HCT116 (cell line): ENCODE measurements around the gene OPRL1. TPM values are rescaled to one million over a fixed set of nuclear protein-coding genes. Genes with fewer than 3 reads are reported as not detected.
A peak's percentile ranks its signal among the peaks of the same experiment; 100 is the strongest.

Source experiments
- ATAC-seq: fragments of 200-7000 bp; cut with Tn5 transposase; 2 replicates; pipeline ENCODE4 v1.9.1; 2020; ENCODE audit warnings: mild to moderate bottlenecking, moderate library complexity
- BruUV-seq: library from RNA; stranded (reverse); fragments of 400-500 nt; replicated peaks from 2 replicates; lab custom pipeline; 2021; lab: Mats Ljungman, UMichigan
- CTCF ChIA-PET: fragments of 300-600 bp; sonication (Branson Sonifier 250); formaldehyde crosslinking; loops from one replicate; lab custom pipeline; 2021; ENCODE audit warnings: antibody characterized with exemption; lab: Charles Lee
- POLR2A ChIA-PET: fragments of 300-600, 350-600 bp; sonication (Branson Sonifier 250); formaldehyde crosslinking; loops from one replicate; lab custom pipeline; 2021; ENCODE audit warnings: antibody characterized with exemption; lab: Charles Lee
- RAD21 ChIA-PET, 2 experiments: fragments of 300-600 bp; sonication (Branson Sonifier 250); formaldehyde crosslinking; loops; one replicate each; lab custom pipeline; 2023; ENCODE audit warnings: low total read pairs in 2 of 2; ENCODE audit not compliant: uncharacterized antibody in 2 of 2, unreplicated experiment in 2 of 2, low non-redundant PET in 1 of 2; lab: Charles Lee
- DNase-seq: peaks from one replicate; pipeline ENCODE4 v3.0.0-alpha.2; 2010; ENCODE audit warnings: low read depth, low spot score
- H2AFZ ChIP-seq: fragments of 200-600 bp; shearing (Covaris generic), sonication (generic); 2 replicates; pipeline ENCODE4 v1.6.1; 2017; ENCODE audit warnings: low read depth, mixed run types, mixed read lengths, antibody characterized with exemption, low read length; ENCODE audit not compliant: poor library complexity, severe bottlenecking
- H3K27ac ChIP-seq: 2 replicates; pipeline ENCODE4 v1.5.1; 2012; ENCODE audit warnings: low read depth, low read length
- H3K27me3 ChIP-seq: fragments of 200-600 bp; sonication (generic); 2 replicates; pipeline ENCODE4 v1.6.1; 2016; ENCODE audit warnings: mixed run types, low read length, mixed read lengths; ENCODE audit not compliant: insufficient read depth
- H3K36me3 ChIP-seq, 2 experiments: fragments of 200-500 bp in 1 of 2; fragments of 200-600 bp in 1 of 2; sonication (Bioruptor generic) in 1 of 2; sonication (generic) in 1 of 2; 2 replicates each; pipeline versions ENCODE4 v1.5.1 to v1.6.1; 2014 to 2016; ENCODE audit warnings: low read length in 2 of 2, inconsistent platforms in 1 of 2, mixed read lengths in 1 of 2, mixed run types in 1 of 2; ENCODE audit not compliant: insufficient read depth in 2 of 2, control insufficient read depth in 1 of 2
- H3K4me1 ChIP-seq, 2 experiments: fragments of 200-600 bp in 1 of 2; sonication (generic) in 1 of 2; 2 replicates each; pipeline versions ENCODE4 v1.5.1 to v1.6.1; 2012 to 2017; ENCODE audit warnings: low read length in 2 of 2, inconsistent platforms in 1 of 2, mild to moderate bottlenecking in 1 of 2, mixed read lengths in 1 of 2, mixed run types in 1 of 2, moderate library complexity in 1 of 2; ENCODE audit not compliant: insufficient read depth in 2 of 2, control insufficient read depth in 1 of 2
- H3K4me2 ChIP-seq: fragments of 200-600 bp; sonication (generic); 2 replicates; pipeline ENCODE4 v1.6.1; 2017; ENCODE audit warnings: mixed run types, low read length, mixed read lengths
- H3K4me3 ChIP-seq, 2 experiments: fragments of 200-600 bp in 1 of 2; sonication (generic) in 1 of 2; replicated peaks in 1 of 2; 2 replicates each; pipeline ENCODE4 v1.5.1; 2011 to 2016; ENCODE audit warnings: low read length in 2 of 2, control low read depth in 1 of 2, low read depth in 1 of 2, mild to moderate bottlenecking in 1 of 2, mixed read lengths in 1 of 2, mixed run types in 1 of 2
- H3K79me2 ChIP-seq: fragments of 200-600 bp; sonication (generic); 2 replicates; pipeline ENCODE4 v1.6.1; 2017; ENCODE audit warnings: mild to moderate bottlenecking, mixed run types, low read length, moderate library complexity, mixed read lengths; ENCODE audit not compliant: insufficient read depth
- H3K9ac ChIP-seq: fragments of 200-600 bp; sonication (generic); 2 replicates; pipeline ENCODE4 v1.6.1; 2016; ENCODE audit warnings: low read length, mixed read lengths
- H3K9me2 ChIP-seq: fragments of 200-600 bp; sonication (generic), shearing (Covaris generic); 2 replicates; pipeline ENCODE4 v1.6.1; 2017; ENCODE audit warnings: mixed run types, mild to moderate bottlenecking, moderate library complexity; ENCODE audit not compliant: insufficient read depth
- H3K9me3 ChIP-seq, 2 experiments: fragments of 200-500 bp in 1 of 2; fragments of 200-600 bp in 1 of 2; sonication (Bioruptor generic) in 1 of 2; sonication (generic) in 1 of 2; 2 replicates each; pipeline ENCODE4 v1.6.1; 2014 to 2017; ENCODE audit warnings: low read length in 2 of 2, mixed read lengths in 2 of 2, inconsistent platforms in 1 of 2, low read depth in 1 of 2, mild to moderate bottlenecking in 1 of 2, mixed run types in 1 of 2, moderate library complexity in 1 of 2; ENCODE audit not compliant: control insufficient read depth in 1 of 2, insufficient read depth in 1 of 2
- H4K20me1 ChIP-seq: fragments of 200-600 bp; sonication (generic), shearing (Covaris generic); 2 replicates; pipeline ENCODE4 v1.6.1; 2017; ENCODE audit warnings: mixed run types, mild to moderate bottlenecking, moderate library complexity; ENCODE audit not compliant: insufficient read depth
- CBX3 ChIP-seq: IDR thresholded peaks from 2 replicates; pipeline ENCODE4 v1.6.1; 2012; ENCODE audit warnings: low read depth
- CTCF ChIP-seq, 3 experiments: fragments of 200-600 bp in 1 of 3; sonication (generic) in 1 of 3; IDR thresholded peaks in 2 of 3; conservative IDR thresholded peaks in 1 of 3; 2 replicates each; pipeline ENCODE4 v1.5.1; 2012 to 2017; ENCODE audit warnings: low read depth in 2 of 3, low read length in 2 of 3, antibody characterized with exemption in 1 of 3, borderline replicate concordance in 1 of 3, control low read depth in 1 of 3, mild to moderate bottlenecking in 1 of 3, mixed read lengths in 1 of 3, mixed run types in 1 of 3, moderate library complexity in 1 of 3; ENCODE audit not compliant: insufficient read depth in 1 of 3
- EGR1 ChIP-seq: IDR thresholded peaks from 2 replicates; pipeline ENCODE4 v1.6.1; 2012; ENCODE audit warnings: low read depth
- ELF1 ChIP-seq: IDR thresholded peaks from 2 replicates; pipeline ENCODE4 v1.6.1; 2012; ENCODE audit warnings: low read depth, borderline replicate concordance
- EZH2 ChIP-seq: fragments of 200-600 bp; sonication (generic); IDR thresholded peaks from 2 replicates; pipeline ENCODE4 v1.6.1; 2017; ENCODE audit warnings: antibody characterized with exemption, mixed run types
- EZH2phosphoT487 ChIP-seq: fragments of 200-600 bp; IDR thresholded peaks from 2 replicates; pipeline ENCODE4 v1.6.1; 2018; ENCODE audit warnings: antibody characterized with exemption, borderline replicate concordance
- JUND ChIP-seq: IDR thresholded peaks from 2 replicates; pipeline ENCODE4 v1.6.1; 2012
- POLR2AphosphoS5 ChIP-seq: IDR thresholded peaks from 2 replicates; pipeline ENCODE4 v1.6.1; 2011; ENCODE audit warnings: mild to moderate bottlenecking, low read depth, low read length, moderate library complexity
- REST ChIP-seq: IDR thresholded peaks from 2 replicates; pipeline ENCODE4 v1.6.1; 2012; ENCODE audit warnings: low read depth
- SIN3A ChIP-seq: IDR thresholded peaks from 2 replicates; pipeline ENCODE4 v1.6.1; 2012; ENCODE audit warnings: low read depth
- SP1 ChIP-seq: IDR thresholded peaks from 2 replicates; pipeline ENCODE4 v1.6.1; 2012; ENCODE audit warnings: low read depth
- SRF ChIP-seq: IDR thresholded peaks from 2 replicates; pipeline ENCODE4 v1.6.1; 2012; ENCODE audit warnings: low read depth
- ZFX ChIP-seq: fragments of 450-650 bp; IDR thresholded peaks from 2 replicates; pipeline ENCODE4 v1.6.1; 2017
- intact Hi-C: fragments of 100-400 bp; cut with micrococcal nuclease; formaldehyde crosslinking; loops from 2 replicates; pipeline ENCODE4 v1.10.0; 2022
- total RNA-seq: library from RNA; stranded (reverse); gene quantifications from one replicate; pipeline ENCODE4 v1.2.1, GENCODE V29; 2021; ENCODE audit not compliant: unreplicated experiment

The OPRL1 gene
- total RNA-seq, 1 experiment from 2014 or later, result 1.6 TPM

GRCh38 chr20:64079273-64080012, 439 bp upstream of the OPRL1 start, which contains the start of gene RGS19:
RGS19 (minus strand) TSS chr20:64079518; CDS start chr20:64076886, 2,632 bp downstream.
- H3K9ac ChIP-seq, result peak within 1 kb of the TSS; percentile 87
- RAD21 ChIA-PET, result no interaction called here
- no TSS peak for BruUV-seq
- H3K4me1 ChIP-seq, result peaks cover 14 to 21% of the 10 kb centered on the region in 2 experiments
- TF ChIP-seq ZFX, result peak; percentile 32; the same call in 1 of the 2 replicates
- TF ChIP-seq EZH2, result no peak
- peak; percentile 59 for TF ChIP-seq POLR2AphosphoS5
- H3K27ac ChIP-seq, result peak within 1 kb of the TSS; percentile 67
- POLR2A ChIA-PET, result no interaction called here
- ATAC-seq (peak; percentile 82), DNase-seq (no peak)
- H4K20me1 ChIP-seq, result no peaks in the 10 kb centered on the region
- no peaks in the 10 kb centered on the region for H3K27me3 ChIP-seq
- H3K9me2 ChIP-seq, result no peaks in the 10 kb centered on the region
- H3K79me2 ChIP-seq, result peaks cover 9% of the 10 kb centered on the region; the same call in 1 of the 2 replicates
- CTCF ChIA-PET, result interaction anchor here (1.5 kb wide), 1 partner anchor 11 kb away, joined by 3 read pairs; no protein-coding TSS in a partner anchor
- no peaks in the 10 kb centered on the region for H3K9me3 ChIP-seq
- H3K4me3 ChIP-seq, result peak within 1 kb of the TSS; percentile 79 to 96
- H3K36me3 ChIP-seq, result no peaks in the 10 kb centered on the region
- no peak within 1 kb of the TSS for H2AFZ ChIP-seq
- peak within 1 kb of the TSS; percentile 99 for H3K4me2 ChIP-seq
- intact Hi-C loops, result no loop called here

GRCh38 chr20:64080813-64081623, 1.1 kb downstream of the OPRL1 start:
- RAD21 ChIA-PET, result no interaction called here
- ATAC-seq, result no peak
- CTCF ChIA-PET, result interaction anchor here (1.1 kb wide), 1 partner anchor 21 kb away, joined by 3 read pairs; no protein-coding TSS in a partner anchor
- no peak overlapping the region for H3K4me3 ChIP-seq
- peaks cover 9% of the 10 kb centered on the region; the same call in 1 of the 2 replicates for H3K79me2 ChIP-seq
- no peak overlapping the region for H3K9ac ChIP-seq
- POLR2A ChIA-PET, result no interaction called here
- H4K20me1 ChIP-seq, result no peaks in the 10 kb centered on the region
- H3K9me3 ChIP-seq, result no peaks in the 10 kb centered on the region
- H3K27ac ChIP-seq, result peak overlapping the region; percentile 67; the same call in 1 of the 2 replicates
- no peaks in the 10 kb centered on the region for H3K9me2 ChIP-seq
- peaks cover 14 to 21% of the 10 kb centered on the region in 2 experiments for H3K4me1 ChIP-seq
- no peak for DNase-seq
- BruUV-seq, result no TSS peak
- no peaks in the 10 kb centered on the region for H3K36me3 ChIP-seq
- H2AFZ ChIP-seq, result no peak overlapping the region
- H3K4me2 ChIP-seq, result no peak overlapping the region
- no peaks in the 10 kb centered on the region for H3K27me3 ChIP-seq
- intact Hi-C loops, result no loop called here
- no peak for TF ChIP-seq CTCF (IDR thresholded peaks at IDR 0.05 in 2 of 3, conservative IDR thresholded peaks at IDR 0.05 in 1 of 3; ENCODE audit: borderline replicate concordance in 1 of 3, insufficient read depth in 1 of 3, low read depth in 2 of 3, low read length in 2 of 3)
- TF ChIP-seq ZFX, result no peak
- no peak for TF ChIP-seq EGR1
- no peak for TF ChIP-seq ELF1
- TF ChIP-seq POLR2AphosphoS5, result no peak
- TF ChIP-seq SP1, result no peak
- TF ChIP-seq EZH2phosphoT487, result no peak
- TF ChIP-seq SIN3A, result no peak
- TF ChIP-seq JUND, result no peak
- no peak for TF ChIP-seq SRF
- TF ChIP-seq REST, result no peak
- TF ChIP-seq CBX3, result no peak
